Upper lobe of left lung (tissue), 6 donors: Measurements from ENCODE around the gene LIX1. TPM values are rescaled to one million over a fixed set of nuclear protein-coding genes. Genes with fewer than 3 reads are reported as not detected.

Source experiments
- ATAC-seq, 2 donors: fragments of 200-7000 bp; cut with Tn5 transposase; one replicate each; pipeline ENCODE4 v1.9.1; 2022; ENCODE audit warnings: mild to moderate bottlenecking in 2 of 2, moderate library complexity in 2 of 2; ENCODE audit not compliant: low FRiP score in 2 of 2
- DNase-seq, 2 donors: peaks; one replicate each; pipeline ENCODE4 v3.0.0-alpha.2; 2019 to 2020
- H3K27ac ChIP-seq, 4 donors: fragments of 200-600 bp; sonication (generic); one replicate each; pipeline ENCODE4 v1.5.1; 2016 to 2019
- H3K27me3 ChIP-seq, 4 donors: fragments of 200-600 bp; sonication (generic); one replicate each; pipeline ENCODE4 v1.5.1; 2017 to 2019
- H3K36me3 ChIP-seq, 4 donors: fragments of 200-600 bp; sonication (generic); one replicate each; pipeline ENCODE4 v1.5.1; 2016 to 2019
- H3K4me1 ChIP-seq, 4 donors: fragments of 200-600 bp; sonication (generic); one replicate each; pipeline ENCODE4 v1.5.1; 2018 to 2019
- H3K4me3 ChIP-seq, 4 donors: fragments of 200-600 bp; sonication (generic); one replicate each; pipeline ENCODE4 v1.5.1; 2017 to 2019; ENCODE audit warnings: mild to moderate bottlenecking in 2 of 4, moderate library complexity in 1 of 4
- H3K9me3 ChIP-seq, 4 donors: fragments of 200-600 bp; sonication (generic); one replicate each; pipeline ENCODE4 v1.5.1; 2018 to 2019
- CTCF ChIP-seq, 6 experiments: fragments of 450-650 bp in 4 of 6; fragments of 200-600 bp in 2 of 6; sonication (generic) in 2 of 6; IDR thresholded peaks; one replicate each; pipeline ENCODE4 v1.5.1; 2016 to 2019; ENCODE audit warnings: antibody characterized with exemption in 6 of 6
- EP300 ChIP-seq, 4 donors: sonication (generic); formaldehyde crosslinking; IDR thresholded peaks; one replicate each; pipeline ENCODE4 v1.5.1; 2017; ENCODE audit warnings: antibody characterized with exemption in 4 of 4, control low read depth in 2 of 4
- POLR2A ChIP-seq, 4 donors: fragments of 450-650 bp; IDR thresholded peaks; one replicate each; pipeline ENCODE4 v1.5.1; 2016 to 2017; ENCODE audit warnings: antibody characterized with exemption in 4 of 4, mild to moderate bottlenecking in 2 of 4
- POLR2AphosphoS5 ChIP-seq, 2 donors: sonication (generic); formaldehyde crosslinking; IDR thresholded peaks; one replicate each; pipeline ENCODE4 v1.5.1; 2017; ENCODE audit warnings: antibody characterized with exemption in 2 of 2
- WGBS, 2 donors: methylation state at CpG; one replicate each; pipeline ENCODE4 v1.1.5; 2017 to 2018; 5-methylcytosine and 5-hydroxymethylcytosine counted together
- total RNA-seq, 6 donors: library from RNA; depleted of rRNA in 4 of 6; stranded (reverse); fragments of >200 nt in 4 of 6; gene quantifications; one replicate each; pipeline versions ENCODE4 v1.1.0 to v1.2.1, GENCODE V29; 2016 to 2021
- donor health status: DM: no; HTN: no; CAD: no; lungs with moderate emphysema.
- donor health status: DM: no; HTN: yes; CAD: no; lungs with severe emphysema.

LIX1 gene
- total RNA-seq, 6 donors from 2014 or later, result 0.54 TPM; not detected in 5

GRCh38 chr5:97167435-97167834 lies 25.0 kb upstream of the LIX1 start:
- 65 to 68% methylated on average over 6 of the region's 6 CpGs for WGBS, 2 donors
- Histone ChIP-seq H3K27ac (no peak overlapping the region), H3K27me3 (no peaks in the 10 kb centered on the region), H3K36me3 (peaks cover 4 to 93% (median 35%) of the 10 kb centered on the region in 4 donors), H3K4me3 (no peak overlapping the region), H3K9me3 (no peaks in the 10 kb centered on the region), H3K4me1 (peaks cover 0 to 4% (median 1%) of the 10 kb centered on the region in 4 donors)
- DNase-seq, result no peak
- no peak for ATAC-seq
- TF ChIP-seq EP300 (IDR thresholded peaks at IDR 0.05), result no peak
- no peak for TF ChIP-seq POLR2A (IDR thresholded peaks at IDR 0.05)
- TF ChIP-seq CTCF (IDR thresholded peaks at IDR 0.05), result no peak
- TF ChIP-seq POLR2AphosphoS5 (IDR thresholded peaks at IDR 0.05), result no peak

DNA sequence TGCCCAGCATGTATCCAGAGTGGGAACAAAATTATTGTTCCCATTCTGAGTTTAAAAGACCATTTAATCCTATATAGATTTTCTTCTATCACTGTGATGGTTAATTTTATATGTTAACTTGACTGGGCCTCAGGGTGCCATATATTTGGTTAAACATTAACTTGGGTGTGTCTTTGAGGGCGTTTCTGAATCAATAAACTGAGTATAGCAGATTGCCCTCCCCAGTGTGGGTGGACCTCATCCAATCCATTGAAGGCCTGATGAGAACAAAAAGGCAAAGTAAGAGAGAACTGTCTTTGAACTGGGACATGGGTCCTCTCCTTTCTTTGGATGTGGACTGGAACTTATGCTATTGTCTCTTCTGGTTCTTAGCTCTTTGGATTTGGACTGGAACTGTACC lies 23.3 kb upstream of the LIX1 start:
- WGBS, 2 donors, result 29 to 31% methylated on average over 1 of the region's 1 CpG
- peaks cover 4 to 92% (median 28%) of the 10 kb centered on the region in 4 donors for H3K36me3 ChIP-seq
- no peaks in the 10 kb centered on the region for H3K27me3 ChIP-seq
- ATAC-seq (no peak), DNase-seq (no peak)
- no peak overlapping the region for H3K4me3 ChIP-seq
- H3K4me1 ChIP-seq, result peaks cover 0 to 4% (median 1%) of the 10 kb centered on the region in 4 donors
- TF ChIP-seq EP300 (IDR thresholded peaks at IDR 0.05) (no peak), CTCF (IDR thresholded peaks at IDR 0.05) (no peak), POLR2A (IDR thresholded peaks at IDR 0.05) (no peak), POLR2AphosphoS5 (IDR thresholded peaks at IDR 0.05) (no peak)
- H3K27ac ChIP-seq, result no peak overlapping the region
- no peaks in the 10 kb centered on the region for H3K9me3 ChIP-seq

DNA sequence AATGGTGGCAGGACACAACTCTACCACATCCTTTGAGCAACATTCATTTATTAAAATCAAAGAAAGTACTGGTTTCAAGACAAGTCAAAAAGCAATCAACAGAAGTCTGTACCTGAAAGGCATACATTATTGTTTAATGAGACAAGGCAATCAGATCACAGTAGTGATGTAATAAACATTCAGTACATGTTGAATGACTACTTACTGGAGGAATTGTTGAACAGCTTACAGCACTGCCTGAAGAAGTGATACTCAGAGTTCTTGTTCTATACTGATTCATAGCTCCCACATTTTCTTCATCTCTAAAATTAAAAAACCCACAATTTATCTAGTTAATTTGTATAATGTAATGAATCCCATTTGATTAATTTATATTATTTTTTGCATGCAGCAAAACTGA lies 22.4 kb upstream of the LIX1 start:
- Histone ChIP-seq H3K9me3 (no peaks in the 10 kb centered on the region), H3K4me3 (no peak overlapping the region), H3K27ac (no peak overlapping the region), H3K27me3 (no peaks in the 10 kb centered on the region), H3K4me1 (peaks cover 0 to 4% (median 1%) of the 10 kb centered on the region in 4 donors), H3K36me3 (peaks cover 4 to 92% (median 27%) of the 10 kb centered on the region in 4 donors)
- no peak for DNase-seq
- no peak for TF ChIP-seq EP300 (IDR thresholded peaks at IDR 0.05)
- TF ChIP-seq CTCF (IDR thresholded peaks at IDR 0.05), result no peak
- no peak for TF ChIP-seq POLR2A (IDR thresholded peaks at IDR 0.05)
- no peak for TF ChIP-seq POLR2AphosphoS5 (IDR thresholded peaks at IDR 0.05)
- no peak for ATAC-seq

GRCh38 chr5:97163790-97164285 lies 21.4 kb upstream of the LIX1 start:
- ATAC-seq, result no peak
- Histone ChIP-seq H3K36me3 (peaks cover 4 to 83% (median 26%) of the 10 kb centered on the region in 4 donors), H3K4me1 (peaks cover 0 to 4% (median 1%) of the 10 kb centered on the region in 4 donors), H3K27ac (no peak overlapping the region), H3K9me3 (no peaks in the 10 kb centered on the region), H3K27me3 (no peaks in the 10 kb centered on the region), H3K4me3 (no peak overlapping the region)
- no peak for TF ChIP-seq POLR2AphosphoS5 (IDR thresholded peaks at IDR 0.05)
- TF ChIP-seq EP300 (IDR thresholded peaks at IDR 0.05), result no peak
- no peak for TF ChIP-seq CTCF (IDR thresholded peaks at IDR 0.05)
- TF ChIP-seq POLR2A (IDR thresholded peaks at IDR 0.05), result no peak
- 86 to 100% methylated on average over 3 to 5 of the region's 5 CpGs for WGBS, 2 donors
- no peak for DNase-seq

DNA sequence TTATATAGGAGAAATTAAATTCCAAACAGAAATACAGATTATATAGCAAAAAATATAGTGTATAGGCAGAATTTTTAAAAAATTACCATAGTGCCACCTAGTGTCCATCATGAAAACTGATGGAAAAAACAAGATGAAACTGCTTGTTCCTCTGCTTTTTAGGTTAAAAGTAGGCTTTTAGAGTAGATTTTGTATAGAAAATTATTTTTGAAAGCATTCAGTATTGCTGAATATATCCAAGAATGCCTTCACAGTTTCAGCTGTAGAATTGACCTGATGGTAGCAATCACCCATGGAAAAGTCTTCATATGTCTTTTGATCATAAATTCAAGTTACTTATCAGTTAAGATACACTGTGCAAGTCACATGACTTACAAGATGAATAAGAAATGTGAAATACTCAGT lies 21.0 kb upstream of the LIX1 start:
- Histone ChIP-seq H3K36me3 (peaks cover 4 to 78% (median 26%) of the 10 kb centered on the region in 4 donors), H3K4me3 (no peak overlapping the region), H3K4me1 (peaks cover 0 to 4% (median 1%) of the 10 kb centered on the region in 4 donors), H3K9me3 (peaks cover 0 to 3% (median 0%) of the 10 kb centered on the region in 4 donors), H3K27ac (no peak overlapping the region), H3K27me3 (no peaks in the 10 kb centered on the region)
- DNase-seq, result no peak
- peak in 1 of 2 donors; percentile 68 for ATAC-seq
- TF ChIP-seq CTCF (IDR thresholded peaks at IDR 0.05) (peak in 5 of 6 experiments; percentile 30 to 62 (median 53)), POLR2AphosphoS5 (IDR thresholded peaks at IDR 0.05) (no peak), POLR2A (IDR thresholded peaks at IDR 0.05) (no peak)
